Left hindlimb (tissue), 1 donor: Measurements from ENCODE around the gene ERFE.
"Not testable (repeated sequence)": the region's sequence is repeated elsewhere in the genome, so short reads cannot be mapped to it uniquely, and the experiment has no call there.

Source experiments
- DNase-seq: peaks from one replicate; pipeline ENCODE4 v3.0.0-alpha.2; 2018

Gene ERFE

DNA sequence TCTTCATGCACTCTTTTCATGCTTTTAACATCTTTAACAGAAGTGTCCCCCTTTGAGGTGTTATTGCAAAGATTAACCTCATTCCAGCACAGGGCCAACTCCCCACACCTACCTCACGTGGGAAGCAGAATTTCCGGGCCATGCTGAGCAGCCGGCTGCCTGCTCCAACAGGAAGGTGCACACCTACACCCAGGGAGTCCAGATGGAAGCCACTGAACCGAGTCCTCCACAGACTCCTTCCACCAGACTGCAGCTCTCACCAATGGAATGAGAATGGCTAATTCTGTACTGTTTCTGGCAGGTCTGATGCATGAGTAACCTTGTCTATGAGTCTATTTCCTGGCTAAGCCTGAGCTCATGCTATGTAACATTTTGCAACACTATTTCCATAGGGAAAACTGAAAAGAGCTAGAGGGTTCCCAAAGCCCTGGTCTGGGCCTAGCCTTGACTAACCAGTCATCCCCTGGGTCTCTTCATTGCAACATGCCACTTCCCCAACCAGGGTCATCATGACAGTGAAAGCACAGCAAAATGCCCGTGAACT lies 11.0 kb downstream of the ERFE start:
- no peak for DNase-seq

DNA sequence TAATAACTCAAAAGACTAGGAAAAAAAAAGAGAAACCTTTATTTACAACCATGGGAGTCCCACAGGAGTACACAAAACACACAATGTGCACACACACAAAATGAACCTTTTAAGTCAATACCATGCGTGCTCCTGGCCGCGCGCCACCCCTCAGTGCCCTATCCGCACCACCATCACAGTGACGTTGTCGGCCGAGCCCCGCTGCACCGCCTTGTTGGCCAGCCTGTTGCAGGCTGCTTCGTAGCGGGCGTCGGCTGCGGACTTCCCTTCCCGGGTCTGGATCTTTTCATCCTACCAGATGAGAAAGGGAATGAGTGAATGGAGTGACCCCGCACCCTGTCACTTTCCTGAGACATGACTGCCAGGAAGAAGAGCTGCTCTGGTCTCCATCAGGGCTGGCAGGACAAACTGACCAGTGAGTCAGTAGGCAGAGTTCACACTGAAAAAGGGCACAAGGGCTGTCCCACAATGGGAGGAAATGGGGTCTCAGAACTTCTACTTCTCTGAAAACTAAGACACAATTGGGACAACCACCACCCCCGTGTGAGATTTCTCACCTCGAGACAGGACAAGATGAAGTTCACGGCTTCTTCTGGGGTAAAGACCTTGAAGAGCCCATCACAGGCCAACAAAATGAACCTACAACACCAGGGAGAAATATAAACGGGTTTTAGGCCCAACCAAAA lies 11.8 kb downstream of the ERFE start:
- no peak for DNase-seq

DNA sequence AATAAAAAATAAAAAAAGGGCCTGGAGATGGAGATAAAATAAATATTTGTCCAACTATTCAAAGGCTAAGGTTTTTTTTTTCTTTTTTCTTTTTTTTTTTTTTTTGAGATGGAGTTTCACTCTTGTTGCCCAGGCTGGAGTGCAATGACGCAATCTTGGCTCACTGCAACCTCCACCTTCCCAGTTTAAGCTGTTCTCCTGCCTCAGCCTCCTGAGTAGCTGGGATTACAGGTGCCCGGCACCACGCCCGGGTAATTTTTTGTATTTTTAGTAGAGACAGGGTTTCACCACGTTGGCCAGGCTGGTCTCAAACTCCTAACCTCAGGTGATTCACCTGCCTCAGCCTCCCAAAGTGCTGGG lies 12.3 kb downstream of the ERFE start:
- not testable (repeated sequence) for DNase-seq

DNA sequence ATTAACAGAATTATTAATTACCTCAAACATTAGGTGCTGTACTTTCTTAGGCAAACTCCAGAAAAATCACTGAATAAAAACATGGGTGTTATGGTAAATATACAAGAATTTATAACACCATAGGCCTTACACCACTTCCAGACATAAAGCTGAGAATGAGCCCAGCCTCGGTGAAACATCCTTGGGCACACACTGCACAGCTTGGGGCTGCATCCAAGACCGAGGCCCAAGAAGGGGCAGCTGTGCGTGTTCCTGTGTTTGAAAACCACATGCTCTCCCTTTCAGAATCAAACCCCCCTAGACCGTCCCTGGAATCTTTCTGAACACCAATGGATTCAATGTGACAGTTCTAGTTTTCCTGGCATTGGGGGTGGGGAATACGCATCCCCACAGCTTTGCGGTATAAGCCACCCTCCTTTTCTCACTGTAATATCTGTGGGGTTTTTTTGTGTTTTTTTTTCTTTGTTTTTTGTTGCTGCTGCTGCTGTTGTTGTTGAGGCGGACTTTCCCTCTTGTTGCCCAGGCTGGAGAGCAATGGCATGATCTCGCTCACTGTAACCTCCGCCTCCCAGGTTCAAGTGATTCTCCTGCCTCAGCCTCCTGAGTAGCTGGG lies 12.9 kb downstream of the ERFE start:
- DNase-seq, result no peak

DNA sequence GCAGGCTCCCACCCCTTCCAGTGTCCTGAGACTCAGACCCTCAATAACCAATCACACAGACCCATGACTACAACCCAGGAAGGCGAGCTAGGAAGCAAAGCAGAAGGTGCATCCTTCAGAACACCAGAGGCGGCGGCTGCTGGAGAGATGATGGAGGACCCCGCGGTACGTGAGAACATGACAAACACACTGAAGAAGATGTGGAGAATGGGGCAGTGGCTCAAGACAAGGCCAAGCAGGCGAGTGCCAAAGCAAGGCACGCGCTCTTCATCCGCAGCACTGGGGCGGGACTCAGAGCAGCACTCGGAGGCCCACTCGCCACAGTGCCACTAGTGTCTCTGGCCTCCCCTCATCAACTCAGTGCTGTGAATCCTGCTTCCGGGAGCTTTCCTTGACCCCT lies 13.7 kb downstream of the ERFE start:
- no peak for DNase-seq

DNA sequence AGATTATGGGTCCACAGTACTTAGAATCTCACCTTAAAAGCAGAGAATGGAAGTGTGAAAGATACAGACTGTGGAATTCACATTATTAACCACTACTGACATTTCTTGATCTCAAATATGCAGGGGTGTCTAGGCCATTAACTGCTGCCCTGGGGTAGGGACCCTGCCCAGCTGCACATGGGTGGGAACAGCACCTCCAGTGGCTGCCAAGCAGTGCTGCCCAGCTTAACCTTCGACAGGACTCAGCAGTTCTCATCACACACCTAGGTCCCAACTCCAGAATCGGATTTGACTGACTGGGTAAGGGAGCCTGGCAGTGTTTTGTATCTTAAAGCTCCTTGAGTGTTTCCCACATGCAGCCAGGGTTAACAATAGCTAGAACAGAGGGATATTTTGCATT lies 14.9 kb downstream of the ERFE start:
- no peak for DNase-seq

DNA sequence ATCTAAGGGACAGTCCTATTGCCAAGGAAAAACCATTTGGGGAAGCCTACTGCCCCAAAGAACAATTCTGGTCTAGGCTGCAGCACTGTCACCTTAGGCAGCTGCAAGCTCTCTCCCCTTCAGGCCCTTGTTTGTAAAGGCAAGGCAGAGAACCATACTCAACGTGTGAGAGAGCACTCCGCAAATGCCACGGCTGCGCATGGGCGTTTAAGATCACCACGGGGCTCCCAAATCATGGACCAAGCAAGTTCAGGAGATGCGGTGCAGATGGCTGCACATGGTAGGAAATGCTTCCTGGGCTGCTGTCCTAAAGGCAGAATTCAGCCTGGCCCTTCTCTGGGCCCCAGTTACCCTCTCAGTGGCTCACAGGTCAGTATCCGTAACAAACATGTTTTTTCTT lies 15.5 kb downstream of the ERFE start:
- DNase-seq, result no peak

DNA sequence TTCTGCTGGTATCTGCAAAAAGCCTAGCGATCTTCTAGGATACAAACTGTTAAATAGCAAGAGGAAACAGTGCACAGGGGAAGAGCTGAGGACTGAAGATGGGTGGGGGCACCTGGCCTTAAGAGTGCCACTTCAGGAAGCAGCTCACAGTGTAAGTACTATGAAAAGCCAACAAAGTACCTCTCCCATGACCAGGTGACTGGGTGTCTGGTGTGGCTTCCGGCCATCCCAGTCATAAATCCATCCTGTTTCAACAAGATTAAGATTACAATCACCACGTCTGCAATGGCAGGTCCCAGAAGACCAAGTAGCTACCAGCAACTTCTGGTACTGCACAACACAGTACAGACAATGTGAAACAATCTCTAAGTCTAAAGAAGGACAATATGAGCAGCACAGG lies 15.9 kb downstream of the ERFE start:
- no peak for DNase-seq

DNA sequence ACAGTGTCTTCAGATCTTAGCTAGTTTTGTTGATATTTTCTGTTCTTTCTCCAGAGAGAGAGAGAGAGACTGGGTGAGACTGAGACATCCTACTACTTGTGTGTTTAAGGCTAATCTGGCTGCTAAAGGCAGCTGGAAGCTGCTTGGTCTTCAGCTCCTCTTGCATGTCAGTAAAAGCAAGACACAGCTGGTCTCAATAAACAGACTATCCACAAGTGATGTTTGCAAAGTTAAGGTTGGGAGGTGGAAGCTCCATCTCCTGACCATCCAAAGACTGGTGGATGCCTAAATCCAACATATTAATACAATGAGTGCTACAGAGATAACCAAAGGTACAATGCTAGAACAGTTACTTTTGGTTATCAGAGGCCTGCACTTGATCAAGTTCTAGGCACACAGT lies 17.8 kb downstream of the ERFE start:
- DNase-seq, result no peak

DNA sequence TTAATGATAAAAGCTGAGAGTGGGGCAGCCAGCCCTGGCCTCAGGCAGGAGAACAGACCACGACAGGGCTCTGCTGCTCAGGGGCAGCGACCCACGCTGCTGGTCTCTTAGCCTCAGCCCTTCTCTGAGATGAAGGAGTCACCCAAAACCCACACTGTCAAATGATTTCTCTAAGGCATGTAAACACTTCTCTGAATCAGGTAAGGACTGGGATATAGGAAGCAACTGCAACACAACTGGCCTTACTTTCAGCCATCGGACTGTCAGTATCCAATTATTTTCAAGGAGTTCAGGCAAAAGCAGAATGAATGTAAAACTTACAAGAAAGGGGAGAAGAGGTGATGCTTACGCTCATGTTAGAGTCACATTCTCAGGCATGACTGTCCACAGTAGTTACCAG lies 21.8 kb downstream of the ERFE start:
- DNase-seq, result no peak

DNA sequence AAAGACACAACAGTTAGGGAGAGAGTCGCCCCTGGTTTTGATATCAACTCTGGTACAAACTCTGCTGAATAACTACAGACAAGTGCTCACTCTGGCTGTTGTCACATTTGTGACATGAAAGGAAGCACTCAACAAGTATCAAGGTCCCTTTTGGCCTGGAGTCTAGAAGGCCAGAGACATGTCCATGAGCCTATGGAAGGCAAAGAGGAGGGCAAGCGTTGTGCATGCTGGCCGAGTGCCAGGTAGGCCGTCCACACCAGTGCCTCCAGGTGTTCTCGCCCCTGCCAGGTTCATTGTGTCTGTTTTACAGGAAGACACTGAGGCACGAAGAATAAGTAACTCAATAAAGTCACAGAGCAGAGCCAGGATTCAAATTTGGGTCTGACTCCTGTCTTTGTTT lies 23.6 kb downstream of the ERFE start:
- no peak for DNase-seq

DNA sequence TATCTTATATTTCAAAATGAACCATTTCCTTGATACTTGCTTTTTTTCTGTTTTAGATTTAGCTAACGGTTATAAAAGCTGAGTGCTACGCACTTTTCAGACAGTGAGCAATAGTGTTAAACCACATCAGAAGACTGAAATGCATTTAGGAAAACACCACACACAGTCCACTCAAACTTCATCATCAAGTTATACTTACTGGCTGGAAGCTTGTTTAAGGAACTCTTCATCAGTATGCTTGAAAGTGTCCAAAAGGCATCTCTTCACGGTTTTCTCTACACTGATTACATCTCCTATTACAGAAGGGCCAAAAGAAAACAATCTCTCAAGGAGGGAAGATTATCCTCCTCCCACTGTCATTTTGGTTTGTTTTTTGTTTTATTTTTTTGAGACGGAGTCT lies 25.1 kb downstream of the ERFE start:
- DNase-seq, result no peak

DNA sequence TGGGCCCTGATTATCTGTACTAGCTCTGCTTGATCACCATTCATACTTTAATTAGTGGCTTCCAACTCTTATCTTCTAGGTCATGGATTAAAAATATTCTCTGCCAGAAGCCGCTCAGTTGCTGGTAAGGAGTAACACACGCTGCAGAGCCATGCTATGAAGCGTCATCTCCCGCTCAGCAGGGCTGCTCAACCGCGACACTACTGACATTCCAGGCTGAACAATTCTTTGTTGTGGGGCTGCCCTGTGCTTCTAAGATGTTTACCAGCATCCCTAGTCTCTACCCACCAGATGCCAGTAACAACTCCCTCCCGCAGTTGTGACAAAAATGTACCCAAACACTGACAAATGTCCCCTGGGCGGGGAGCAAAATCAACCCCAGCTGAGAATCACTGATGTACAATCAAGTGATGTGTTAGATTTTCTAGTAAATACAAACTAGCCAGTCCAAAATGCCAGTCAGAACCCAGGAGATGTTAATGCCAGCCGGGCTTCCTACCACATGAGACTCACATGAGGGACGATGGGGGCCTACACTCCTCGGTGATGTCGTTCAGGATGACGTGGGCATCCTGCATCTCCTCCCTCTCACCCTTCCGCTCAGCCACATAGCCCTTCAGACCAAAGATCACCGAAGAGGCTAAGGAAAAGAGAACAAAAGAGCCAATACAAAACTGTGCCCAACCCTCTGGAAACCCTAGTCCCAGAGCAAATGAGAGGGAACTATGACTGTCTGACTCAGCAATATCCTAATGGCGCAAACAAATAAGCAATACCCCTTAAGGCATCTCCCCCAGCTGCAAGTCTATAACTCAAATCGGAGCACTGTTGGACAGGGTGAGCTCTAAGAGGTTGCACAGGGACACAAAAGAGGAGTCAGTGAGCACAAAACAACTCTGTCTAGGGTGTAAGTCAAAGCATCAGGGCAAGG lies 29.1 kb downstream of the ERFE start:
- DNase-seq, result no peak

DNA sequence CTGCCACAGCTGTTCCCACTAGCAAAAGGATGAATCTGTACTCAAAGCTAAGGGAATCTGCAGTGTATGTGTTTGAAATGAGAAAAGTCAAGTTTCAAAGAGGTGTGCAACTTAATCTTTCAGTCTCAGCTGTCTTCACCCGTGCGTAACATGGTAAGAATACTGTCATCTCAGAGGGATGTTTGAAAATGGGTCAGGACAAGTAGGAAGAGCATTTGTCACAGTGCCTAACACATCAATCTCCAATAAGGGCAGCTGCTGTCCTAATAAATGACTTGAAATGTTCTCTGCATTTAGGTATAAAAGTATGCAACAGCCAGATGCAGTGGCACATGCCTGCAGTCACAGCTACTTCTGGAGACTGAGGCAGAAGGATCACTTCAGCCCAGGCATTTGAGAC lies 31.7 kb downstream of the ERFE start:
- no peak for DNase-seq

DNA sequence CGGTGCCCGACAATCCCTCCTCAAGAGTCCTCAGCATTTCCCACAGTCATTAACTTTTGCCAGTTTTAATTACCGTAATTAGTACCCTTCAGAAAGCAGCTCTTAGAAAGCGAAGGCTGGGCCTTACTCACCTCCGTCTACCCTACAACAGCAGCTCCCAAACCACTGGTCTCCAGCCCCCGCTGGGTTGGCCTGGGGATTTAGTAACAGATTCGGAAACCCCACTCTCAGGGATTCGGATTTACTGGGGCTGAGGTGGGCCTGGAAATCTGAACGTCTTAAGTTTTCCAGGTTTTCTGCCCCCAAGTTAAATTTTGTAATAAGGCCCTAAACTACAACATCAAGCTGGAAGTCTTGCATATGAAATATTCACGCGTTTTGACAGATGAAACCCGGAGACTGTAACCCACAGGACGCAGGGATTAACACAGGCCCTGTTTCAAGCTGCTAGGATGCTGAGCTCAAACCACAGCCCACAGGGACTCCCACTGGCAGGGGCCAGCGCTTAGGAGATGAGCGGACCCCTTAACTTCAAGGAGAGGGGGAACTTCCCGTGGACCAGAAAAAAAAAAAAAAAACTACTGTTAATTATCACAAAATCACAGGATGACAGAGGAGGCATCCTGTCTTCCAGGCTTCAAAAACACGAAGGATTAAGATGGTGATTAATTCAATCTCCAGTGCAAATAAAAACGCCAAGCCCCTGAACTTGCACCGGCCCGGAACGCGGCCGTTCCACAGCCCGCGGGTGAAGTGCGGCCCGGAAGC lies 43.7 kb downstream of the ERFE start:
- DNase-seq, result no peak

DNA sequence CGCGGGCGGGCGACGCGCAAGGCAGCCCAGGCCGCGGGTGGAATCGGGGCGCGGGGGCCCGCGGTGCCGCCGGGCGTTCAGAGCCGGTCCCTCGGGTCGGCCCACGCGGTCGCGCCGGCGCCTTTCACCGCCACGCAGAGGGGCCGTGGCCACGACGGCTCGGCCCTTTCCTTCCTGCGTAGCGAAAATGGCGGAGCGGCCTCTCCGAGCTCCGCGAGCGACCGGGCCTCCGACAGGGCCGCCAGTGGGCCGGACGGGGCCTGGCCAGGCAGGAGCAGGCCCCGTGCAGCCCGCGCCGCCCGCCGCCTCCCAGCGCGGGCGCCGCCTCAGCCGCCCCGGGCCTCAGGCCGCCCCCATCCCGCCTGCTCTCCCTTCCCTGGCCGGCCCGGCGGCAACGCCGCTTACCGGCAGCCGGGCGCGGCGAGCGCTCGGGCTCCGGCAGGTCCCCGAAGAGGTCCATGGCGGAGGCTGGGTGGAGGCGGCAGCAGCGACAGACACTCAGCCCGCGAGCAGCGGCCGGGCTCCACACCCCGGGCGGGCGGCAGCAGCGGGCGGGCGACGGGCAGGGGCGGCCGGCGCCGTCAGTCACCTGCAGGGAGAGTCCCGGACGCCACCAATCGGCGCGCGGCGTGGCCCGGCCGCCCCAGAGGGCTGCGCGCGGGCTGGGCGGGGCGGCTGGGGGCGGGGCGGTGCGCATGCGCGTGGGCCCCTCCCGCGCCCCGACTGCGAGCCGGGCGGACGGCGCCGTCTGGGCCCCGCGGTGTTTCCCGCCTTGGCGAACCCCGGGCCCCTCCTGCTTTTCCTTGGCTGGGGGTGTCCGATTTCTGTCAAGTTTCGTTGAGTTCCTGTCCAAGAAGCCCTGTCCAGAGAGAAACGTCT lies 44.6 kb downstream of the ERFE start, which contains the start of gene ILKAP:
Gene ILKAP, minus strand, starts transcription at position 602 of the 879 bp plus-strand sequence. Its CDS starts 142 bp downstream, at position 460.
- peak; percentile 91 for DNase-seq

DNA sequence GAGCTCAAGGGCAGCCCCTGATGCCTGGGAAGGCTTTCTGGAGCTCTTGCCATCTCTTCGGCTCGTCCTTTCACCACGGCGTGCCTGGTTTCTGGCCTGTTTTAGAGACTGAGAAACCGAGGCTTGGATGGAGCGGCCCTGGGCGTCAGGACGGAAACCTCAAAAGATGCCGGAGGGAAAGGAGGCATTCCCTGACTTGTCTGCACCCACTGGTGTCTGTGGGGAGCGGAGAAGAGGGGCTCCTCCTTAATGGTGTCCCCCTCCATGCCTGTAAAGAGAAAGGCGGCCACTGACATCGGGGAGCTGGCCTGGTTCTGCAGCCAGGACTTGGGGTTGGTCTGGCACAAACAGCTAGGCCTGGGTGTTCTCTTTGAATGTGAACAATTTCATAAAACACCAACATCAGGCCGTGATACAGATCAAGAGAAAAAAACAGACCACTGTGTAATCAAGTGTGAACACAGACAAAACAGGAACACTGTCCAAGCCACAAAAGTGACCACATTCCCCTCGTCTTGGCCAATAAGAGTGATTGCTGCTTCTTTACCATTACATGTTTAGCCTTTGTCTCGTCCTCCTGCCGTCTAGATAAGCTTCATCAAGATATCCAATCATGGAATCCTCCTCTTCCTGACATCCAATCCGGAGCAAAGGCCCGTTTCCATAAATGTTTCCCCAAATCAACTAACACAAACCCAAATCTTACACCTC lies 45.4 kb downstream of the ERFE start:
- DNase-seq, result no peak

DNA sequence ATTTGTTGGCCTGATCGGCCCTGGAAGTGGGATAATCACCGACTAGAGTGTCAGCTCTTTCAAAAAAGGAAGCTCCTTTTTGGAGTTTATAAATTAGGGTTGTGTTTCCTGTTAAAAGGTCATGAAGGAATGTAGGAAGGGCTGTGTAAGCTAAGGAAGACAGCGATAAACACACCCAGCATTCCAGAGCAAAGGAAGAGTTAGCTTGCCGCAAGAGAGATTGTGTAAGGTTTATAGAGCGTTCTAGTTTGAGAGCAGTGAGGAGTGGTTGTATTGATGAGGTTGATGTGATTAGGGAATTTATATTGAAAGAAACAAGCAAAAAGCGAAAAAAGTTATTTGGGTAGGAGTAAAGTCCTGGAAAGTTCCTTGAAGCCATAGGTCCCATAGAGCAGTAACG lies 48.2 kb downstream of the ERFE start:
- DNase-seq, result no peak

DNA sequence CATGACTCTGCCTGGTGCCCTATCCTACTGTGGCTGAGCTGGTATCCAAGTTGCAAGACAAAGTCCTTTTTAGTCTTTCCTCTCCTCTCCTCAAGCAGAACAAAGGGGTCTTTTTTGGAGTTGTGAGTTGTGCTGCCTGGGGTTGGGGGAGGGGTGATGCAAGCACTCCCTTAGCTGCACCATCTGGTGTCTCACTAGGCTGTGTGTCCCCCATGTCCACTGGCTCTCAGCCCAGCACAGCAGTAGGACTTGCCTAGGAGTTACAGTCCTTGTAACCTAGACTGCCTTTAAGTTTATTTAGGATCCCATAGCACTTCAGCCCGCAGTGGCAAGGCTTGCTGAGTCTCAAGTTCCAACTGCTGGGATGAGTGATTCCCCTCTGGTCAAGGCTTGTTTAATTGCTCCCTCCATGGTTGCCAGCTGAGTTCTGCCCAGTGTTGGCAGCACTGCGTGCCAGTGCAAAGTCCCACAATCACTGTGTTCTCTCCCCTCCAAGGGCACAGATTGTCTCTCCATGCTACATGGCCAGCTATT lies 57.9 kb downstream of the ERFE start:
- peak; percentile 58 for DNase-seq
